Measurements from ENCODE around the gene XAGE1B. TPM values are rescaled to one million over a fixed set of nuclear protein-coding genes. Genes with fewer than 3 reads are reported as not detected.
"Not testable (repeated sequence)": the region's sequence is repeated elsewhere in the genome, so short reads cannot be mapped to it uniquely, and the experiment has no call there.

XAGE1B gene
- not detected for total RNA-seq

- H3K36me3 ChIP-seq; H3K9me3 ChIP-seq; H3K4me3 ChIP-seq (replicated peaks in 1 of 3); H3K4me1 ChIP-seq; DNase-seq; intact Hi-C loops (cut with DNase I); H3K27ac ChIP-seq; H3K27me3 ChIP-seq: not testable (repeated sequence)
- WGBS, 2 donors: no CpG with 5 or more reads among the region's 18 CpGs
Measured at GRCh38 chrX:52516987-52517325, at the start of gene XAGE1B. XAGE1B (minus strand) TSS chrX:52517063; CDS start chrX:52515527, 1,536 bp downstream.

- Histone ChIP-seq H3K9me3 (no peaks in the 10 kb centered on the region), H3K27ac (no peak overlapping the region), H3K27me3 (no peaks in the 10 kb centered on the region), H3K4me3 (replicated peaks in 1 of 3) (no peak overlapping the region), H3K4me1 (no peaks in the 10 kb centered on the region), H3K36me3 (no peaks in the 10 kb centered on the region)
- no peak for DNase-seq
- TF ChIP-seq POLR2A (IDR thresholded peaks at IDR 0.05) (no peak), CTCF (IDR thresholded peaks at IDR 0.05) (no peak)
- WGBS, 2 donors: 92 to 100% methylated on average over 1 to 7 of the region's 10 CpGs
- intact Hi-C loops (cut with DNase I): no loop called here
Measured at GRCh38 chrX:52563105-52563504, 46.2 kb upstream of the XAGE1B start.

- Histone ChIP-seq H3K36me3 (no peaks in the 10 kb centered on the region), H3K27me3 (no peaks in the 10 kb centered on the region), H3K27ac (no peak overlapping the region), H3K4me1 (no peaks in the 10 kb centered on the region), H3K9me3 (no peaks in the 10 kb centered on the region), H3K4me3 (replicated peaks in 1 of 3) (no peak overlapping the region)
- intact Hi-C loops (cut with DNase I): no loop called here
- DNase-seq: no peak
- WGBS, 2 donors: 89 to 90% methylated on average over 3 of the region's 3 CpGs
- TF ChIP-seq POLR2A (IDR thresholded peaks at IDR 0.05) (no peak), CTCF (IDR thresholded peaks at IDR 0.05) (no peak)
Measured at GRCh38 chrX:52558140-52558539, 41.3 kb upstream of the XAGE1B start.

GRCh38 chrX:52556741-52557140 is 39.9 kb upstream of the XAGE1B start:
- DNase-seq: no peak
- intact Hi-C loops (cut with DNase I): no loop called here
- Histone ChIP-seq H3K36me3 (no peaks in the 10 kb centered on the region), H3K4me1 (no peaks in the 10 kb centered on the region), H3K27me3 (no peaks in the 10 kb centered on the region), H3K4me3 (replicated peaks in 1 of 3) (no peak overlapping the region), H3K27ac (no peak overlapping the region), H3K9me3 (no peaks in the 10 kb centered on the region)
- TF ChIP-seq POLR2A (IDR thresholded peaks at IDR 0.05): no peak
- no peak for TF ChIP-seq CTCF (IDR thresholded peaks at IDR 0.05)
- 25 to 40% methylated on average over 1 of the region's 1 CpG for WGBS, 2 donors

GRCh38 chrX:52553995-52554642 is 37.3 kb upstream of the XAGE1B start:
- Histone ChIP-seq H3K36me3 (no peaks in the 10 kb centered on the region), H3K27me3 (no peaks in the 10 kb centered on the region), H3K4me1 (no peaks in the 10 kb centered on the region), H3K9me3 (no peaks in the 10 kb centered on the region), H3K4me3 (replicated peaks in 1 of 3) (no peak overlapping the region), H3K27ac (no peak overlapping the region)
- no peak for DNase-seq
- TF ChIP-seq CTCF (IDR thresholded peaks at IDR 0.05): no peak
- TF ChIP-seq POLR2A (IDR thresholded peaks at IDR 0.05): no peak
- intact Hi-C loops (cut with DNase I): no loop called here

- H3K27ac ChIP-seq; H3K36me3 ChIP-seq; H3K4me1 ChIP-seq; H3K4me3 ChIP-seq (replicated peaks in 1 of 3); DNase-seq; H3K27me3 ChIP-seq; intact Hi-C loops (cut with DNase I); H3K9me3 ChIP-seq: not testable (repeated sequence)
- 84 to 85% methylated on average over 3 of the region's 3 CpGs for WGBS, 2 donors
Measured at GRCh38 chrX:52548769-52549168, 31.9 kb upstream of the XAGE1B start.
